ENCODE measurements around the gene MEIS2.

MEIS2 gene

GRCh38 chr15:36904715-36905114 lies 195.6 kb downstream of the MEIS2 start:
- ChIA-PET CTCF (no interaction called here), POLR2A (no interaction called here)

GRCh38 chr15:36903922-36904556 lies 196.3 kb downstream of the MEIS2 start:
- Histone ChIP-seq H3K36me3 (ENCODE audit: control insufficient read depth in 2 of 2, insufficient read depth in 1 of 2, low read length in 2 of 2) (no peaks in the 10 kb centered on the region), H3K4me3 (ENCODE audit: low read depth, low read length) (no peak overlapping the region), H3K4me1 (ENCODE audit: control insufficient read depth, insufficient read depth, low read length) (peaks cover 8% of the 10 kb centered on the region), H3K9me3 (ENCODE audit: control insufficient read depth, insufficient read depth, low read depth, low read length) (no peaks in the 10 kb centered on the region), H3K27ac (ENCODE audit: extremely low read depth, low read depth, low read length) (0 out of 2 replicates have a peak overlapping the region, but pooled peaks have one; percentile 44)
- POLR2A ChIA-PET = no interaction called here
- CTCF ChIA-PET = interaction anchor here (1.1 kb wide), 1 partner anchor 1147 kb away, joined by 3 read pairs; no protein-coding TSS in a partner anchor
- TF ChIP-seq ZNF623 (tag by site-specific recombination; IDR thresholded peaks at IDR 0.05) (no peak), ZNF529 (tag by site-specific recombination; IDR thresholded peaks at IDR 0.05; ENCODE audit: insufficient replicate concordance) (no peak), ZFHX2 (tag by site-specific recombination; conservative IDR thresholded peaks at IDR 0.05) (no peak), ZNF350 (tag by site-specific recombination; IDR thresholded peaks at IDR 0.05) (no peak), ZBTB20 (tag by site-specific recombination; IDR thresholded peaks at IDR 0.05) (peak; percentile 71), TCF7L2 (IDR thresholded peaks at IDR 0.05; ENCODE audit: borderline replicate concordance, low read depth, low read length) (peak; percentile 58; the same call in 1 of the 2 replicates), ZBTB48 (tag by site-specific recombination; IDR thresholded peaks at IDR 0.05) (no peak), KLF8 (tag by site-specific recombination; IDR thresholded peaks at IDR 0.05) (no peak), ZSCAN30 (tag by site-specific recombination; IDR thresholded peaks at IDR 0.05) (no peak), PRDM10 (tag by site-specific recombination; IDR thresholded peaks at IDR 0.05) (no peak)
- TF ChIP-seq, protein P1, sequence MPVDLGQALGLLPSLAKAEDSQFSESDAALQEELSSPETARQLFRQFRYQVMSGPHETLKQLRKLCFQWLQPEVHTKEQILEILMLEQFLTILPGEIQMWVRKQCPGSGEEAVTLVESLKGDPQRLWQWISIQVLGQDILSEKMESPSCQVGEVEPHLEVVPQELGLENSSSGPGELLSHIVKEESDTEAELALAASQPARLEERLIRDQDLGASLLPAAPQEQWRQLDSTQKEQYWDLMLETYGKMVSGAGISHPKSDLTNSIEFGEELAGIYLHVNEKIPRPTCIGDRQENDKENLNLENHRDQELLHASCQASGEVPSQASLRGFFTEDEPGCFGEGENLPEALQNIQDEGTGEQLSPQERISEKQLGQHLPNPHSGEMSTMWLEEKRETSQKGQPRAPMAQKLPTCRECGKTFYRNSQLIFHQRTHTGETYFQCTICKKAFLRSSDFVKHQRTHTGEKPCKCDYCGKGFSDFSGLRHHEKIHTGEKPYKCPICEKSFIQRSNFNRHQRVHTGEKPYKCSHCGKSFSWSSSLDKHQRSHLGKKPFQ (tag by site-specific recombination; IDR thresholded peaks at IDR 0.05) = no peak

More at GRCh38 chr15:36904715-36905114, 195.6 kb downstream of the MEIS2 start:
- Histone ChIP-seq H3K9me3 (ENCODE audit: control insufficient read depth, insufficient read depth, low read depth, low read length) (no peaks in the 10 kb centered on the region), H3K36me3 (ENCODE audit: control insufficient read depth in 2 of 2, insufficient read depth in 1 of 2, low read length in 2 of 2) (no peaks in the 10 kb centered on the region), H3K27ac (ENCODE audit: extremely low read depth, low read depth, low read length) (no peak overlapping the region), H3K4me1 (ENCODE audit: control insufficient read depth, insufficient read depth, low read length) (peaks cover 8% of the 10 kb centered on the region), H3K4me3 (ENCODE audit: low read depth, low read length) (no peak overlapping the region)
- TF ChIP-seq, protein P2, sequence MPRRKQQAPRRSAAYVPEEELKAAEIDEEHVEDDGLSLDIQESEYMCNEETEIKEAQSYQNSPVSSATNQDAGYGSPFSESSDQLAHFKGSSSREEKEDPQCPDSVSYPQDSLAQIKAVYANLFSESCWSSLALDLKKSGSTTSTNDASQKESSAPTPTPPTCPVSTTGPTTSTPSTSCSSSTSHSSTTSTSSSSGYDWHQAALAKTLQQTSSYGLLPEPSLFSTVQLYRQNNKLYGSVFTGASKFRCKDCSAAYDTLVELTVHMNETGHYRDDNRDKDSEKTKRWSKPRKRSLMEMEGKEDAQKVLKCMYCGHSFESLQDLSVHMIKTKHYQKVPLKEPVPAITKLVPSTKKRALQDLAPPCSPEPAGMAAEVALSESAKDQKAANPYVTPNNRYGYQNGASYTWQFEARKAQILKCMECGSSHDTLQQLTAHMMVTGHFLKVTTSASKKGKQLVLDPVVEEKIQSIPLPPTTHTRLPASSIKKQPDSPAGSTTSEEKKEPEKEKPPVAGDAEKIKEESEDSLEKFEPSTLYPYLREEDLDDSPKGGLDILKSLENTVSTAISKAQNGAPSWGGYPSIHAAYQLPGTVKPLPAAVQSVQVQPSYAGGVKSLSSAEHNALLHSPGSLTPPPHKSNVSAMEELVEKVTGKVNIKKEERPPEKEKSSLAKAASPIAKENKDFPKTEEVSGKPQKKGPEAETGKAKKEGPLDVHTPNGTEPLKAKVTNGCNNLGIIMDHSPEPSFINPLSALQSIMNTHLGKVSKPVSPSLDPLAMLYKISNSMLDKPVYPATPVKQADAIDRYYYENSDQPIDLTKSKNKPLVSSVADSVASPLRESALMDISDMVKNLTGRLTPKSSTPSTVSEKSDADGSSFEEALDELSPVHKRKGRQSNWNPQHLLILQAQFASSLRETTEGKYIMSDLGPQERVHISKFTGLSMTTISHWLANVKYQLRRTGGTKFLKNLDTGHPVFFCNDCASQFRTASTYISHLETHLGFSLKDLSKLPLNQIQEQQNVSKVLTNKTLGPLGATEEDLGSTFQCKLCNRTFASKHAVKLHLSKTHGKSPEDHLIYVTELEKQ (tag by site-specific recombination; IDR thresholded peaks at IDR 0.05; ENCODE audit: borderline replicate concordance) = no peak
- TF ChIP-seq ZNF626 (tag by site-specific recombination; IDR thresholded peaks at IDR 0.05) (no peak), GLIS1 (tag by site-specific recombination; IDR thresholded peaks at IDR 0.05) (no peak), ZBTB48 (tag by site-specific recombination; IDR thresholded peaks at IDR 0.05) (no peak), ZNF555 (tag by site-specific recombination; conservative IDR thresholded peaks at IDR 0.05) (no peak), ZNF48 (tag by site-specific recombination; IDR thresholded peaks at IDR 0.05) (no peak), ZNF266 (tag by site-specific recombination; IDR thresholded peaks at IDR 0.05; ENCODE audit: low read depth) (no peak), ZNF398 (tag by site-specific recombination; IDR thresholded peaks at IDR 0.05) (no peak), MZF1 (tag by site-specific recombination; IDR thresholded peaks at IDR 0.05; ENCODE audit: borderline replicate concordance) (no peak), SETDB1 (IDR thresholded peaks at IDR 0.05; ENCODE audit: insufficient read length, low read length) (no peak), ZSCAN30 (tag by site-specific recombination; IDR thresholded peaks at IDR 0.05) (no peak), ZNF423 (tag by site-specific recombination; IDR thresholded peaks at IDR 0.05) (no peak), ZEB2 (tag by site-specific recombination; IDR thresholded peaks at IDR 0.05) (no peak), ZNF510 (tag by site-specific recombination; IDR thresholded peaks at IDR 0.05; ENCODE audit: insufficient replicate concordance) (no peak), ZNF37A (tag by site-specific recombination; IDR thresholded peaks at IDR 0.05) (no peak), ZNF561 (tag by site-specific recombination; IDR thresholded peaks at IDR 0.05; ENCODE audit: borderline replicate concordance) (no peak)

Measured in HEK293 (cell line).